Heart left ventricle (tissue), 16 donors: Measurements from ENCODE around the gene ZIC1. TPM values are rescaled to one million over a fixed set of nuclear protein-coding genes. Genes with fewer than 3 reads are reported as not detected.

ENCODE experiments used
- ATAC-seq, 4 donors: fragments of 200-7000 bp; cut with Tn5 transposase; one replicate each; pipeline ENCODE4 v1.9.1; 2020 to 2022; ENCODE audit warnings: moderate library complexity in 4 of 4, mild to moderate bottlenecking in 3 of 4, moderate number of reproducible peaks in 1 of 4
- DNase-seq, 5 donors: peaks; one replicate each; pipeline ENCODE4 v3.0.0-alpha.2; 2020
- H3K27ac ChIP-seq, 12 donors: fragments of 200-600 bp; sonication (generic) in 4 of 12; one replicate each; pipeline versions ENCODE4 v1.5.0 to v1.8.0; 2016 to 2022; ENCODE audit warnings: mild to moderate bottlenecking in 2 of 12
- H3K27me3 ChIP-seq, 9 donors: fragments of 200-600 bp; sonication (generic) in 2 of 9; one replicate each; pipeline versions ENCODE4 v1.5.1 to v1.8.0; 2016 to 2022; ENCODE audit warnings: mild to moderate bottlenecking in 3 of 9
- H3K36me3 ChIP-seq, 9 donors: fragments of 200-600 bp; sonication (generic) in 2 of 9; one replicate each; pipeline versions ENCODE4 v1.5.0 to v1.8.0; 2018 to 2022; ENCODE audit warnings: mild to moderate bottlenecking in 2 of 9
- H3K4me1 ChIP-seq, 12 donors: fragments of 200-600 bp; sonication (generic) in 4 of 12; one replicate each; pipeline versions ENCODE4 v1.5.0 to v1.8.0; 2016 to 2022; ENCODE audit warnings: mild to moderate bottlenecking in 3 of 12
- H3K4me3 ChIP-seq, 12 donors: fragments of 200-600 bp; sonication (generic) in 4 of 12; one replicate each; pipeline versions ENCODE4 v1.5.0 to v1.8.0; 2017 to 2022; ENCODE audit warnings: mild to moderate bottlenecking in 9 of 12, moderate library complexity in 4 of 12
- H3K9me3 ChIP-seq, 12 donors: fragments of 200-600 bp; sonication (generic) in 4 of 12; one replicate each; pipeline versions ENCODE4 v1.5.0 to v1.8.0; 2016 to 2022; ENCODE audit warnings: mild to moderate bottlenecking in 1 of 12
- POLR2A ChIP-seq, 2 donors: fragments of 450-650 bp; IDR thresholded peaks; one replicate each; pipeline ENCODE4 v1.6.1; 2017; ENCODE audit warnings: antibody characterized with exemption in 2 of 2, mild to moderate bottlenecking in 2 of 2, moderate library complexity in 2 of 2
- WGBS, 4 donors: extraction: QIAGEN DNeasy Blood & Tissue Kit in 2 of 4; methylation state at CpG; one replicate each; pipeline versions ENCODE4 v1.1.5 to v1.1.7; 2013 to 2018; 5-methylcytosine and 5-hydroxymethylcytosine counted together
- intact Hi-C, 10 donors: fragments of 100-400 bp; cut with DNase I; formaldehyde crosslinking; loops; one replicate each; pipeline versions ENCODE4 v1.11.1 to v1.14.2; 2022
- polyA plus RNA-seq, 2 donors: library from polyadenylated mRNA; stranded (reverse); fragments of 200-250 nt; gene quantifications; one replicate each; pipeline ENCODE4 v1.2.3, GENCODE V29; 2013
- total RNA-seq, 9 donors: library from RNA; depleted of rRNA in 2 of 9; stranded (reverse); fragments of >200 nt in 2 of 9; fragmentation: NEBNext Ultra II Directional in 3 of 9; extraction: Animal tissue kit (Norgen Biotek cat#: 25700) in 3 of 9; gene quantifications; one replicate each; pipeline versions ENCODE4 v1.1.0 to v1.2.4, GENCODE V29; 2016 to 2023
- TF ChIP-seq, protein P1 (sequence below), 12 donors: fragments of 200-600 bp; sonication (generic) in 4 of 12; IDR thresholded peaks; one replicate each; pipeline versions ENCODE4 v1.5.0 to v1.8.0; 2018 to 2022; ENCODE audit warnings: antibody characterized with exemption in 12 of 12, mild to moderate bottlenecking in 5 of 12
- donor health status: ischemic (EF 13 %, LVEDD 7.1; RV severe dilation, severe dysfunction).
- donor health status: healthy with polysubstance abuse.
- donor health status: DM: no; HTN: yes; CAD: no.
- donor health status: DM: no; HTN: no; CAD: no.
- donor health status: ischemic (EF 25% LVEDD 6.9; RV normal size, moderate dysfunction).
- donor health status: ischemic (EF 25% LVEDD 5.7; RV mildly dilated, moderate dysfunction).
- donor health status: healthy.
- donor health status: DM: yes; HTN: yes; CAD: no.
- donor health status: ischemic (EF 35%, LVEDD 5.7; RV mildly dilated, moderate dysfunction).
- donor health status: nonischemic (EF 11% LVEDD 7.7; RV severe dilation, severe dysfunction).
- donor health status: DM: yes; HTN: yes; CAD: no.
- donor health status: PGD.
- donor health status: ischemic (EF 29% LVEDD 5.4; RV normal size, mild dysfunction).
- donor health status: nonischemic (EF 23%, LVEDD 6.1; RV moderate dilation, normal function).

The ZIC1 gene
- total and polyA plus RNA-seq, 11 donors = 0.42 TPM; not detected in 10

DNA sequence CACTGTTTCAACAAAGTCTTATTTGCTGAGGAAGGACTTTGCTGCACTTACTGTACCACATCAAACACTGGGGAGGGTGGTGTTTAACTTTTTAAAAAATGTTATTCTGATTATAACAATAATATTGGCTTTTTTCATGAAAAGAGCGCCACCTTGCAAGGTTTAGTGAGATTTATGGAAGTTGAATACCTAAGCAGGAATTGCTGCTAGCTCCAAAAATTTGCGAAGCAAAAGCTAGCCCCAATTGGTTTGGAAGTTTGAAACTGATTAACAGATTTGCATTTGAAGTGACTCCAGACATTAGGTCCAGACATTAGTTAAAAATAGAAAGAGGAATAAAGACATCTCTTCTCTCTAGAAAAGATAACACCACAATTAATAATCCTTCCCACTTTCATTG is 6.7 kb downstream of the ZIC1 start:
- Histone ChIP-seq H3K27me3 (peaks cover 64 to 99% (median 91%) of the 10 kb centered on the region in 9 donors), H3K4me3 (no peak overlapping the region), H3K4me1 (peaks cover 4 to 39% (median 19%) of the 10 kb centered on the region in 12 donors), H3K27ac (no peak overlapping the region), H3K9me3 (peaks cover 0 to 7% (median 0%) of the 10 kb centered on the region in 12 donors), H3K36me3 (no peaks in the 10 kb centered on the region)
- 7 to 18% (median 9%) methylated on average over 2 of the region's 2 CpGs for WGBS, 4 donors
- TF ChIP-seq, protein P1, sequence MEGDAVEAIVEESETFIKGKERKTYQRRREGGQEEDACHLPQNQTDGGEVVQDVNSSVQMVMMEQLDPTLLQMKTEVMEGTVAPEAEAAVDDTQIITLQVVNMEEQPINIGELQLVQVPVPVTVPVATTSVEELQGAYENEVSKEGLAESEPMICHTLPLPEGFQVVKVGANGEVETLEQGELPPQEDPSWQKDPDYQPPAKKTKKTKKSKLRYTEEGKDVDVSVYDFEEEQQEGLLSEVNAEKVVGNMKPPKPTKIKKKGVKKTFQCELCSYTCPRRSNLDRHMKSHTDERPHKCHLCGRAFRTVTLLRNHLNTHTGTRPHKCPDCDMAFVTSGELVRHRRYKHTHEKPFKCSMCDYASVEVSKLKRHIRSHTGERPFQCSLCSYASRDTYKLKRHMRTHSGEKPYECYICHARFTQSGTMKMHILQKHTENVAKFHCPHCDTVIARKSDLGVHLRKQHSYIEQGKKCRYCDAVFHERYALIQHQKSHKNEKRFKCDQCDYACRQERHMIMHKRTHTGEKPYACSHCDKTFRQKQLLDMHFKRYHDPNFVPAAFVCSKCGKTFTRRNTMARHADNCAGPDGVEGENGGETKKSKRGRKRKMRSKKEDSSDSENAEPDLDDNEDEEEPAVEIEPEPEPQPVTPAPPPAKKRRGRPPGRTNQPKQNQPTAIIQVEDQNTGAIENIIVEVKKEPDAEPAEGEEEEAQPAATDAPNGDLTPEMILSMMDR (IDR thresholded peaks at IDR 0.05) = no peak
- no peak for TF ChIP-seq POLR2A (IDR thresholded peaks at IDR 0.05)
- intact Hi-C loops = loop anchor here in 1 of 10 donors (10.0 kb wide), 1 partner anchor 51 kb away; no protein-coding TSS in a partner anchor
- DNase-seq = no peak
- no peak for ATAC-seq

DNA sequence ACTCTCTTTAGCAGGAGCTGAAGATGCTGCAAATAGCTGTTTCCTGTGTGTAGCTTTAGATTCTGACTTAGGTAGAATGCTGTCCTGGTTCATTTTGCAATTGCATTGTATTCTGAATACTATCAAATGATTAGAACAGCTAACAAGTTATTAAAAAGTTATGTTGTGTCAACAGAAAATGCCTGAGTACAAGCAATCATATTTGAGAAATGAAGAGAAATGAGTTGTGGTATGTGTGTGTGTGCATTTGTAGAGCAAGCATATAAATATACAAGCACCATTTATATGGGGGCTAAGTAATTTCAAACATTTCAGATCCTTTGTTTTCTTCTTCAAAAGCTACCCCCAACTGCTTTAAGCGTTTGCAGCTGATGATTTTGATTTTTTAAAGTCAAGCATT is 7.8 kb downstream of the ZIC1 start:
- 4 to 12% (median 9%) methylated on average over 1 of the region's 1 CpG for WGBS, 4 donors
- H3K4me3 ChIP-seq = no peak overlapping the region
- peaks cover 0 to 7% (median 0%) of the 10 kb centered on the region in 12 donors for H3K9me3 ChIP-seq
- H3K27me3 ChIP-seq = peaks cover 64 to 99% (median 92%) of the 10 kb centered on the region in 9 donors
- no peak for DNase-seq
- no peak overlapping the region for H3K27ac ChIP-seq
- intact Hi-C loops = loop anchor here in 1 of 10 donors (10.0 kb wide), 1 partner anchor 52 kb away; no protein-coding TSS in a partner anchor
- no peak for TF ChIP-seq POLR2A (IDR thresholded peaks at IDR 0.05)
- TF ChIP-seq, protein P1 (IDR thresholded peaks at IDR 0.05) = no peak
- peaks cover 4 to 39% (median 12%) of the 10 kb centered on the region in 12 donors for H3K4me1 ChIP-seq
- H3K36me3 ChIP-seq = no peaks in the 10 kb centered on the region
- no peak for ATAC-seq

DNA sequence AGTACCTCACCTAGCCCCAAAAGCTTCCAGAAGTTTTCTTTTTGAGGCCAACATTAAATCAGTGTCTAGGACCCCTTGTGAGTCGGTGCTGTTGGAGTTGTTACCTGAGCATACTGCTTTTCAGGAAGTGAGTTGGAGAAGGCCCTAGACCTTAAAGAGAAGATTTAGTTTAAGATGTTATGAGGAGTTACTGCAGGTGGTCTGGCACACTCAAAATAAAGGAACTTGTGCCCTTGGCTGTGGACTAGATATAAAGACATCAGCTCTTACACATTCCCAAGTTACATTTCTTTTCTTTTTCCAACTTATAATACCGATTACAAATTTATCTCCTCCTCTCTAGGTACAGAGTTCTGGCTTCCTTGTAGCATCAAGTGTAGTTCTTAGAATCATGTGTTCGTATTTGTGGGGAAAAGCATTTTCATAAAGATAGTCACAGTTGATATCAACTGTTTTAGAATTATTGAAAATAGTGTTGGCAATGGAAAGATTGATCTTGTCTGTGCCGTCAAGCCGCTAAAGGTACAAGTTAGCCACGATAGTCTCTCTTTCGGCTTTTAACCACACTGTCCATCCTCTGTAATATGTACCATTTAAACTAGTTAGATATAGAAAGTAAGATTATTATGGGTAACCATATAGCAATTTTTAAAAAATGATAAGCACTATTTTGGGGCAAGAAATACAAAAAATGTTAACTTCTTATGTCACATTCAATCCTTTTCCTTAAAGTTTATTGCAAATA is 8.6 kb downstream of the ZIC1 start:
- intact Hi-C loops = loop anchor here in 1 of 10 donors (10.0 kb wide), 1 partner anchor 53 kb away; no protein-coding TSS in a partner anchor
- H3K27me3 ChIP-seq = peaks cover 64 to 99% (median 94%) of the 10 kb centered on the region in 9 donors
- H3K4me3 ChIP-seq = no peak overlapping the region
- H3K27ac ChIP-seq = no peak overlapping the region
- no peak for TF ChIP-seq POLR2A (IDR thresholded peaks at IDR 0.05)
- TF ChIP-seq, protein P1 (IDR thresholded peaks at IDR 0.05) = no peak
- H3K4me1 ChIP-seq = peaks cover 4 to 34% (median 12%) of the 10 kb centered on the region in 12 donors
- DNase-seq = no peak
- H3K9me3 ChIP-seq = peaks cover 0 to 7% (median 0%) of the 10 kb centered on the region in 12 donors
- no peak for ATAC-seq
- 31 to 51% (median 43%) methylated on average over 7 of the region's 7 CpGs for WGBS, 4 donors
- no peaks in the 10 kb centered on the region for H3K36me3 ChIP-seq

- H3K27me3 ChIP-seq = peaks cover 65 to 99% (median 94%) of the 10 kb centered on the region in 9 donors
- H3K27ac ChIP-seq = no peak overlapping the region
- intact Hi-C loops = loop anchor here in 1 of 10 donors (10.0 kb wide), 1 partner anchor 54 kb away; no protein-coding TSS in a partner anchor
- H3K4me1 ChIP-seq = peaks cover 4 to 33% (median 11%) of the 10 kb centered on the region in 12 donors
- ATAC-seq (no peak), DNase-seq (no peak)
- no peak overlapping the region for H3K4me3 ChIP-seq
- H3K36me3 ChIP-seq = no peaks in the 10 kb centered on the region
- no peak for TF ChIP-seq POLR2A (IDR thresholded peaks at IDR 0.05)
- TF ChIP-seq, protein P1 (IDR thresholded peaks at IDR 0.05) = no peak
- peaks cover 0 to 7% (median 0%) of the 10 kb centered on the region in 12 donors for H3K9me3 ChIP-seq
- 17 to 32% (median 25%) methylated on average over 4 of the region's 4 CpGs for WGBS, 4 donors
Measured at GRCh38 chr3:147418371-147418781, 9.2 kb downstream of the ZIC1 start.
